HUES48 (cell line): ENCODE measurements around the gene CENPB.

Experiments
- H3K27ac ChIP-seq: one replicate; pipeline ENCODE4 v1.7.0; 2013; ENCODE audit warnings: low read depth, low read length, inconsistent platforms
- H3K27me3 ChIP-seq: 2 replicates; pipeline ENCODE4 v1.6.1; 2013; ENCODE audit warnings: mild to moderate bottlenecking, low read length; ENCODE audit not compliant: control insufficient read depth, insufficient read depth
- H3K36me3 ChIP-seq: 2 replicates; pipeline ENCODE4 v1.6.1; 2013; ENCODE audit warnings: low read length; ENCODE audit not compliant: control insufficient read depth, insufficient read depth
- H3K4me1 ChIP-seq: 2 replicates; pipeline ENCODE4 v1.6.1; 2013; ENCODE audit warnings: mild to moderate bottlenecking, low read length; ENCODE audit not compliant: control insufficient read depth, insufficient read depth
- H3K4me3 ChIP-seq: 2 replicates; pipeline ENCODE4 v1.5.1; 2013; ENCODE audit warnings: mild to moderate bottlenecking, low read depth, low read length
- H3K9ac ChIP-seq: 2 replicates; pipeline ENCODE4 v1.6.1; 2013; ENCODE audit warnings: mild to moderate bottlenecking, low read depth, low read length, moderate library complexity
- H3K9me3 ChIP-seq: 2 replicates; pipeline ENCODE4 v1.6.1; 2013; ENCODE audit warnings: low read length; ENCODE audit not compliant: control insufficient read depth, insufficient read depth

Gene CENPB

GRCh38 chr20:3744806-3745685 lies 41.5 kb downstream of the CENPB start:
- Histone ChIP-seq H3K27me3 (peaks cover 43% of the 10 kb centered on the region), H3K9ac (peak overlapping the region; percentile 43; the same call in 1 of the 2 replicates), H3K27ac (peak overlapping the region; percentile 28), H3K4me3 (peak overlapping the region; percentile 87), H3K36me3 (no peaks in the 10 kb centered on the region), H3K9me3 (no peaks in the 10 kb centered on the region), H3K4me1 (peaks cover 12% of the 10 kb centered on the region; the same call in 1 of the 2 replicates)

DNA sequence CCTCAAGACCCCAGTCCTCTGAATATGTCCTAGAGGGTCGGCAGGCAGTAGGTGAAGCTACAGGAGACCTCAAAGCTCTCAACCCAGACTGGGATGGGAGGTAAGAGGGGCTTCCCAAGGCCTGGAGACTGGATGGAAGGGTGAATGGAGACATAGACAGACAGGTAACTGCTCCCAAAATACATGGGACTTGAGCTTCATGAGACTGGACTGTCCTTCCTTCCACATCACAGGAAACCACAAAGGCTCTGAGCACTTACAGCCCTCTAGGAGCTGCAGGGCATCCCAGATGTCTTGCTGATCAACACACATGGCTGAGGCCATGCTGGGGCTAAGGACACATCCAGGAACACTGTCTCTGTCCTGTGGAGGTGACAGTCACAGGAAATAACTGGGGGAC lies 42.5 kb downstream of the CENPB start:
- H3K9me3 ChIP-seq: no peaks in the 10 kb centered on the region
- H3K9ac ChIP-seq: no peak overlapping the region
- H3K4me1 ChIP-seq: peaks cover 9% of the 10 kb centered on the region; the same call in 1 of the 2 replicates
- H3K36me3 ChIP-seq: no peaks in the 10 kb centered on the region
- no peak overlapping the region for H3K27ac ChIP-seq
- peaks cover 34% of the 10 kb centered on the region for H3K27me3 ChIP-seq
- H3K4me3 ChIP-seq: no peak overlapping the region

- H3K9ac ChIP-seq: no peak overlapping the region
- no peaks in the 10 kb centered on the region for H3K36me3 ChIP-seq
These were observed 43.3 kb downstream of the CENPB start for GRCh38 chr20:3743251-3743650.

GRCh38 chr20:3741836-3742458 lies 44.6 kb downstream of the CENPB start:
- Histone ChIP-seq H3K4me1 (peaks cover 9% of the 10 kb centered on the region; the same call in 1 of the 2 replicates), H3K27ac (no peak overlapping the region), H3K4me3 (no peak overlapping the region), H3K9ac (no peak overlapping the region), H3K9me3 (no peaks in the 10 kb centered on the region), H3K36me3 (no peaks in the 10 kb centered on the region), H3K27me3 (peaks cover 17% of the 10 kb centered on the region)

More at GRCh38 chr20:3743251-3743650, 43.3 kb downstream of the CENPB start:
- H3K27me3 ChIP-seq: peaks cover 26% of the 10 kb centered on the region
- no peak overlapping the region for H3K4me3 ChIP-seq
- H3K4me1 ChIP-seq: peaks cover 9% of the 10 kb centered on the region; the same call in 1 of the 2 replicates
- H3K9me3 ChIP-seq: no peaks in the 10 kb centered on the region
- H3K27ac ChIP-seq: no peak overlapping the region

- Histone ChIP-seq H3K9ac (no peak overlapping the region), H3K4me1 (peaks cover 9% of the 10 kb centered on the region; the same call in 1 of the 2 replicates), H3K36me3 (no peaks in the 10 kb centered on the region), H3K9me3 (no peaks in the 10 kb centered on the region), H3K27me3 (peaks cover 12% of the 10 kb centered on the region), H3K27ac (no peak overlapping the region), H3K4me3 (no peak overlapping the region)
These were observed 45.8 kb downstream of the CENPB start for GRCh38 chr20:3740615-3741301.

DNA sequence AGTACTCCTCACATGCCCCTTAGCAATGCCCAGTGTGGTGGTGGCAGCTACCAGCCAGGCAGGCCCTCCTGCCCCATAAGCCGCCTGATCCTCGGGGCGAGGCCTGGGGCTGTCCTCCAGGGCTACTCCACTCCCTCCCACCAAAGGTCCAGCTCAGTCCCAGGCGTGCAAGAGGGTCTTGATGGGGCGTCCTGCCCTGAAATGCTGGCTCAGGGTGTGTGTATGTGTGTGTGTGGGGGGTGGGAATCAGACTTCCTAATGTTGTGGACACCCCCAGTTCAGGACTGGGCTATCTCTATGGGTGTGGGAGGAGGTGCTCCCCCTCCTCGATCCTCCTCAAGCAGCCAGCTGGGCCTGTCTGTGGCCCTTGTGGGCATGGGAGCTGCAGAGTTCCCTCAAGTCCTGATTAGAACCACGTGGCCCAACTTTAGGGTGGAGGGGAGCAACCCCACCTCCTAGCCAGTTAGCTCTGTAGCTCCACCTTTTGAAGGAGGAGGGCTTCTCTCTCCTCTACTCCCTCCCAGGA lies 46.6 kb downstream of the CENPB start:
- Histone ChIP-seq H3K27ac (no peak overlapping the region), H3K4me1 (0 out of 2 replicates have a peak, but pooled peaks cover 4% of the 10 kb centered on the region), H3K36me3 (no peaks in the 10 kb centered on the region), H3K4me3 (no peak overlapping the region), H3K9ac (no peak overlapping the region), H3K27me3 (peaks cover 6% of the 10 kb centered on the region; the same call in 1 of the 2 replicates), H3K9me3 (no peaks in the 10 kb centered on the region)

- H3K9ac ChIP-seq: no peak overlapping the region
- no peak overlapping the region for H3K27ac ChIP-seq
- H3K36me3 ChIP-seq: no peaks in the 10 kb centered on the region
- no peak overlapping the region for H3K4me3 ChIP-seq
- H3K9me3 ChIP-seq: no peaks in the 10 kb centered on the region
- 0 out of 2 replicates have a peak, but pooled peaks cover 4% of the 10 kb centered on the region for H3K4me1 ChIP-seq
- H3K27me3 ChIP-seq: peaks cover 2% of the 10 kb centered on the region; the same call in 1 of the 2 replicates
These were observed 47.2 kb downstream of the CENPB start for GRCh38 chr20:3739054-3739925.

- no peak overlapping the region for H3K27ac ChIP-seq
- no peak overlapping the region for H3K4me3 ChIP-seq
- no peaks in the 10 kb centered on the region for H3K36me3 ChIP-seq
- H3K9ac ChIP-seq: no peak overlapping the region
- H3K9me3 ChIP-seq: no peaks in the 10 kb centered on the region
- H3K4me1 ChIP-seq: 0 out of 2 replicates have a peak, but pooled peaks cover 4% of the 10 kb centered on the region
- H3K27me3 ChIP-seq: peaks cover 4% of the 10 kb centered on the region
These were observed 48.2 kb downstream of the CENPB start for GRCh38 chr20:3738111-3739053.

DNA sequence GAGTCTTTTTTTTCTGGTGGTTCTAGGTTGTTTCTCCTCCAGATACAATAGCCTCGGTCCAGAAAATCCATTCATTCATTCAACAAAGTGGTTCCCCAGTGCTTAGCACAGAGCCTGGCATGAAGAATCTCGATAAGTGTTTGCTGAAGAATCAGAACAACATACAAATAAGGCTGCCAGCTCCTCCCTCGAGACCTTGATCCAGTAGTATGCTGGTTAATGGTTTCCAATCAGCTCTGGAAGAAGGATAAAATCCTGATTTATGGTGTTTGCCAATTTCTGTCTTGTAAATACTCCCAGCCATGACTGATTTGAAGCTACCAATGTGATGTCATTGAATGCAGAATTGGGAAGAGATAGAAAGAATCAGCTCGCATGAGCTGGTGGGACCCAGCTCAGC lies 50.8 kb downstream of the CENPB start:
- Histone ChIP-seq H3K27ac (no peak overlapping the region), H3K9me3 (no peaks in the 10 kb centered on the region)

More for the DNA sequence above, 50.8 kb downstream of the CENPB start:
- Histone ChIP-seq H3K36me3 (no peaks in the 10 kb centered on the region), H3K9ac (no peak overlapping the region), H3K27me3 (peaks cover 26% of the 10 kb centered on the region), H3K4me3 (no peak overlapping the region), H3K4me1 (no peaks in the 10 kb centered on the region; the same call in 1 of the 2 replicates)
